MM.1S (cell line): ENCODE data around the gene NDUFB10.

Experiments used
- DNase-seq: peaks from one replicate; pipeline ENCODE4 v3.0.0-alpha.2; 2015
- H2AFZ ChIP-seq: fragments of 300-600 bp; sonication (generic); 2 replicates; pipeline ENCODE4 v1.6.0; 2016; ENCODE audit warnings: antibody characterized with exemption, low read length
- H3F3A ChIP-seq: fragments of 300-600 bp; sonication (generic); 2 replicates; pipeline ENCODE4 v1.6.1; 2016; ENCODE audit warnings: mild to moderate bottlenecking, antibody characterized with exemption, low read length, moderate library complexity, mixed read lengths; ENCODE audit not compliant: insufficient read depth
- H3K27ac ChIP-seq: fragments of 300-600 bp; sonication (generic); 2 replicates; pipeline ENCODE4 v1.5.1; 2016; ENCODE audit warnings: mild to moderate bottlenecking, low read length
- H3K27me3 ChIP-seq: fragments of 300-600 bp; sonication (generic); replicated peaks from 2 replicates; pipeline ENCODE4 v1.6.0; 2016; ENCODE audit warnings: low read length; ENCODE audit not compliant: insufficient read depth
- H3K36me3 ChIP-seq: fragments of 300-600 bp; sonication (generic); replicated peaks from 2 replicates; pipeline ENCODE4 v1.6.1; 2016; ENCODE audit warnings: mild to moderate bottlenecking, low read length, mixed read lengths; ENCODE audit not compliant: insufficient read depth
- H3K4me1 ChIP-seq: fragments of 300-600 bp; sonication (generic); 2 replicates; pipeline ENCODE4 v1.6.1; 2016; ENCODE audit warnings: low read length, mixed read lengths
- H3K4me2 ChIP-seq: fragments of 300-600 bp; sonication (generic); 2 replicates; pipeline ENCODE4 v1.6.0; 2016; ENCODE audit warnings: low read depth, low read length
- H3K4me3 ChIP-seq: fragments of 300-600 bp; sonication (generic); 2 replicates; pipeline ENCODE4 v1.5.1; 2016; ENCODE audit warnings: low read length, mixed read lengths
- H3K79me2 ChIP-seq: fragments of 300-600 bp; sonication (generic); 2 replicates; pipeline ENCODE4 v1.6.1; 2016; ENCODE audit warnings: mixed run types, low read length, mixed read lengths
- H3K9ac ChIP-seq: fragments of 300-600 bp; sonication (generic); 2 replicates; pipeline ENCODE4 v1.6.1; 2016; ENCODE audit warnings: low read length, mixed read lengths
- H3K9me2 ChIP-seq: fragments of 300-600 bp; sonication (generic); replicated peaks from 2 replicates; pipeline ENCODE4 v1.6.1; 2016; ENCODE audit warnings: mild to moderate bottlenecking, low read length, mixed read lengths; ENCODE audit not compliant: insufficient read depth
- H3K9me3 ChIP-seq: fragments of 300-600 bp; sonication (generic); replicated peaks from 2 replicates; pipeline ENCODE4 v1.6.1; 2016; ENCODE audit warnings: mild to moderate bottlenecking, low read length, mixed read lengths; ENCODE audit not compliant: insufficient read depth
- H4K20me1 ChIP-seq: fragments of 300-600 bp; sonication (generic); 2 replicates; pipeline ENCODE4 v1.6.1; 2016; ENCODE audit warnings: mild to moderate bottlenecking, low read length, moderate library complexity, mixed read lengths; ENCODE audit not compliant: insufficient read depth
- CTCF ChIP-seq: fragments of 300-600 bp; sonication (generic); IDR thresholded peaks from 2 replicates; pipeline ENCODE4 v1.5.1; 2016; ENCODE audit warnings: antibody characterized with exemption, low read length, mixed read lengths
- EZH2 ChIP-seq: fragments of 300-600 bp; sonication (generic); optimal IDR thresholded peaks from 2 replicates; pipeline ENCODE3; 2017; ENCODE audit warnings: low read depth, mild to moderate bottlenecking, antibody characterized with exemption, low read length, mixed read lengths
- EZH2phosphoT487 ChIP-seq: fragments of 300-600 bp; sonication (generic); IDR thresholded peaks from 2 replicates; pipeline ENCODE4 v1.6.1; 2018; ENCODE audit warnings: antibody characterized with exemption, low read length

The NDUFB10 gene

GRCh38 chr16:1924095-1924494, 35.2 kb upstream of the NDUFB10 start:
- Histone ChIP-seq H3K4me2 (no peak overlapping the region), H3K36me3 (no peaks in the 10 kb centered on the region), H3K9me2 (no peaks in the 10 kb centered on the region), H3K27me3 (peaks cover 54% of the 10 kb centered on the region), H3K4me1 (no peaks in the 10 kb centered on the region), H3F3A (no peaks in the 10 kb centered on the region), H4K20me1 (no peaks in the 10 kb centered on the region), H3K79me2 (no peaks in the 10 kb centered on the region), H3K9me3 (no peaks in the 10 kb centered on the region), H2AFZ (no peak overlapping the region), H3K27ac (no peak overlapping the region), H3K9ac (no peak overlapping the region), H3K4me3 (no peak overlapping the region)
- DNase-seq = no peak
- TF ChIP-seq EZH2 (no peak), EZH2phosphoT487 (no peak), CTCF (no peak)

DNA sequence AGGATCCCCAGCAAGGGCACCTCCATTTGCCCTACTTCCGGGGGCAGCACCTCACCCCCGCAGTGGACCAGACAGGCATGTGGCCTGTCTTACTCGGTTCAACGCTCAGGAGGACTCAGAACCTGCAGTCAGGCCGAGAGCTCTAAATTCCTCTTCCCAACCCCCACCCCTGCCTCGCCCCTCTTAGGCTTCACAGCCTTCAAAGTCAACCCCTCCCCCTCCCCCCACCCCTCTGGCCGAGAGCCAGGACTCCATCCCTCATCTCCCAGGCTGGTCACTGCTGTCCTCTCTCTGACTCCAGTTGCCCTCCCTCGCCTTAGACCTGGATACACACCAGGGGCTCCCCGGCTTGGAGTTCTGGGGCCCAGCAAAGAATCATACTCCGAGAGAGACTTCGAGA, 33.1 kb upstream of the NDUFB10 start:
- Histone ChIP-seq H3K4me1 (peaks cover 5% of the 10 kb centered on the region), H3K4me3 (no peak overlapping the region), H3K9me2 (no peaks in the 10 kb centered on the region), H3K9ac (no peak overlapping the region), H4K20me1 (no peaks in the 10 kb centered on the region), H3K79me2 (no peaks in the 10 kb centered on the region), H3K4me2 (no peak overlapping the region), H3K36me3 (no peaks in the 10 kb centered on the region), H3K9me3 (no peaks in the 10 kb centered on the region), H3K27ac (no peak overlapping the region), H2AFZ (no peak overlapping the region), H3F3A (no peaks in the 10 kb centered on the region), H3K27me3 (peaks cover 35% of the 10 kb centered on the region)
- no peak for TF ChIP-seq CTCF
- no peak for DNase-seq

GRCh38 chr16:1929105-1929504, 30.2 kb upstream of the NDUFB10 start:
- DNase-seq = peak; percentile 31
- H3K36me3 ChIP-seq = no peaks in the 10 kb centered on the region
- peak overlapping the region; percentile 75 for H3K4me2 ChIP-seq
- H3K9me2 ChIP-seq = no peaks in the 10 kb centered on the region
- no peaks in the 10 kb centered on the region for H3K79me2 ChIP-seq
- H3K4me1 ChIP-seq = peaks cover 5% of the 10 kb centered on the region
- peak overlapping the region; percentile 60; the same call in 1 of the 2 replicates for H3K9ac ChIP-seq
- TF ChIP-seq CTCF (no peak), EZH2phosphoT487 (no peak), EZH2 (no peak)
- peak overlapping the region; percentile 56 for H2AFZ ChIP-seq
- peaks cover 12% of the 10 kb centered on the region; the same call in 1 of the 2 replicates for H3K27me3 ChIP-seq
- H4K20me1 ChIP-seq = no peaks in the 10 kb centered on the region
- peak overlapping the region; percentile 73 for H3K4me3 ChIP-seq
- no peaks in the 10 kb centered on the region for H3K9me3 ChIP-seq
- H3K27ac ChIP-seq = no peak overlapping the region
- H3F3A ChIP-seq = no peaks in the 10 kb centered on the region
